ENCODE results near the gene MPPED1.

MPPED1 gene

GRCh38 chr22:43449831-43450225 lies 38.0 kb downstream of the MPPED1 start:
- DNase-seq (ENCODE audit: insufficient read length, low spot score) (no peak), FAIRE-seq (no peak)
- TF ChIP-seq POU2F2 (IDR thresholded peaks at IDR 0.05; ENCODE audit: low read depth, low read length) (no peak), TAF1 (IDR thresholded peaks at IDR 0.05; ENCODE audit: low read depth, low read length) (no peak), PAX5 (IDR thresholded peaks at IDR 0.05; ENCODE audit: insufficient read depth, low read length, severe bottlenecking) (no peak), POLR2A (IDR thresholded peaks at IDR 0.05; ENCODE audit: low read depth, low read length) (no peak), POLR2AphosphoS5 (IDR thresholded peaks at IDR 0.05; ENCODE audit: low read depth, low read length) (no peak), SPI1 (IDR thresholded peaks at IDR 0.05; ENCODE audit: low read depth, low read length) (no peak)

DNA sequence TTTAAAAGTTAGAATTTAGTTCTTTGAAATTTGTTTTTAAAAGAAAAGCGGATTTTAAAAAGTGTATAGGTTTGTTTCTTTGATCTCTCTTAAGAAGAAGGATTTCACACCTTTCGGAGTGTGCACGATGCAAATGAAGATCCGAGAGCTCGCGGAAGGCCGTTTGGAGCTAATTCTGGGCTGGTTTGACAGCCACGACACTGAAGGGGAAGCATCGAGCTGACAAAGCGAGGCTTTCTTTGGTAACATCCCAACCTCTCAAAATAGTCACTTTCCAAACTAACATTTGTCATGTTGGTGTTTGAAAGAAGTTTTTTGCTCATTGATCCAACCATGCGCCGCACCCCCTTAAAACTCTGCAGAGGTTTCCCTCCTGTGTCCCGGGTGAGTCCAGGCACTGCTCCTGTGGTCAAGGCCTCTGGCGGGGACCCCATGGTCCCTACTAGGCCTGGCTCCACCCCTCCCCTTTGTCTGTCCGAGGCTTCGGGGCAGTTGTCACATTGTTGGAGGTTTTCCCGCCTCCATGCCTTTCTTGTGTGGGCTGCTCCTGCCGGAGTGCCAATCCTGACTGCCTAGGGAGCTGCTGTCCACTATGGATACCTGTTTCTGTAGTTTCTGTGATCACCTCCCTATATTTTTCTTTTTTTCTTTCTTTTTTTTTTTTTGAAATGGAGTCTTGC lies 39.7 kb downstream of the MPPED1 start:
- no peak for TF ChIP-seq TAF1 (IDR thresholded peaks at IDR 0.05; ENCODE audit: low read depth, low read length)
- TF ChIP-seq SPI1 (IDR thresholded peaks at IDR 0.05; ENCODE audit: low read depth, low read length): no peak
- TF ChIP-seq POLR2AphosphoS5 (IDR thresholded peaks at IDR 0.05; ENCODE audit: low read depth, low read length): no peak
- TF ChIP-seq PAX5 (IDR thresholded peaks at IDR 0.05; ENCODE audit: insufficient read depth, low read length, severe bottlenecking): no peak
- no peak for TF ChIP-seq POLR2A (IDR thresholded peaks at IDR 0.05; ENCODE audit: low read depth, low read length)
- no peak for TF ChIP-seq POU2F2 (IDR thresholded peaks at IDR 0.05; ENCODE audit: low read depth, low read length)
- no peak for FAIRE-seq
- DNase-seq (ENCODE audit: insufficient read length, low spot score): no peak

DNA sequence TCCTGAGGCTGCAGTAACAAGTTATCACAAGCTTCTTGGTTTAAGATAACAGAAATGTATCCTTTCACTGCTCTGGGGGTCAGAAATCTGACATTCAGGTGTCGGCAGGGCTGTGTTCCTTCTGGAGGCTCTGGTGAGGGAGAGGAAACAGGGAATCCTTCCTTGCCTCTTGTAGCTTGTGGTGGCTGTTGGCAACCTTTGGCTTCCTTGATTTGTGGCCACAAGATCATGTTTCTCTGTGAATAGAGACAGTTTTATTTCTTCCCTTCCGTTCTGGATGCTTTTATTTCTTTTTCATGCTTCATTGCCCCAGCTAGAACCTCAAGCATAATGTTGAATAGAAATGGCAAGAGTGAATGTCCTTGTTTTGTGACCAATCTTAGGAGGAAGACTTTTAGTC lies 44.0 kb downstream of the MPPED1 start:
- no peak for TF ChIP-seq POLR2A (IDR thresholded peaks at IDR 0.05; ENCODE audit: low read depth, low read length)
- TF ChIP-seq PAX5 (IDR thresholded peaks at IDR 0.05; ENCODE audit: insufficient read depth, low read length, severe bottlenecking): no peak
- TF ChIP-seq SPI1 (IDR thresholded peaks at IDR 0.05; ENCODE audit: low read depth, low read length): no peak
- no peak for TF ChIP-seq POLR2AphosphoS5 (IDR thresholded peaks at IDR 0.05; ENCODE audit: low read depth, low read length)
- TF ChIP-seq POU2F2 (IDR thresholded peaks at IDR 0.05; ENCODE audit: low read depth, low read length): no peak
- no peak for TF ChIP-seq TAF1 (IDR thresholded peaks at IDR 0.05; ENCODE audit: low read depth, low read length)
- DNase-seq (ENCODE audit: insufficient read length, low spot score) (no peak), FAIRE-seq (no peak)

DNA sequence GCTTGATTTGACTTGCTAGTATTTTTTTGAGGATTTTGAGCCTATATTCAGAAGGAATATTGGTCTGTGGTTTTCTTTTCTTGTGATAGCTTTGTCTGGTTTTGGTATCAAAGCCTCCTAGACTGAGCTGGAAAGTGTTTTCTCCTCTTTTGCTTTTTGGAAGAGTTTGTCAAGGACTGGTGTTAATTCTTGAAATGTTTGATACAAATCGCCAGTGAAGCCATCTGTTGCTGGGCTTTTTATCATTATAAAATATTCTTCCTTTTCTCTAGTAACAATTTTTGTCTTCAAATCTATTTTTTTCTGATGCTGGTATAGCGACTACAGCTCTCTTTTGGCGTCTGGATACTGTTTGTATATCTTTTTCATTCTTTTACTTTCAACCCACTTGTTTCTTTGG lies 45.2 kb downstream of the MPPED1 start:
- DNase-seq (ENCODE audit: insufficient read length, low spot score) (no peak), FAIRE-seq (no peak)
- TF ChIP-seq POLR2AphosphoS5 (IDR thresholded peaks at IDR 0.05; ENCODE audit: low read depth, low read length): no peak
- TF ChIP-seq PAX5 (IDR thresholded peaks at IDR 0.05; ENCODE audit: insufficient read depth, low read length, severe bottlenecking): no peak
- no peak for TF ChIP-seq SPI1 (IDR thresholded peaks at IDR 0.05; ENCODE audit: low read depth, low read length)
- no peak for TF ChIP-seq POU2F2 (IDR thresholded peaks at IDR 0.05; ENCODE audit: low read depth, low read length)
- TF ChIP-seq TAF1 (IDR thresholded peaks at IDR 0.05; ENCODE audit: low read depth, low read length): no peak
- TF ChIP-seq POLR2A (IDR thresholded peaks at IDR 0.05; ENCODE audit: low read depth, low read length): no peak

DNA sequence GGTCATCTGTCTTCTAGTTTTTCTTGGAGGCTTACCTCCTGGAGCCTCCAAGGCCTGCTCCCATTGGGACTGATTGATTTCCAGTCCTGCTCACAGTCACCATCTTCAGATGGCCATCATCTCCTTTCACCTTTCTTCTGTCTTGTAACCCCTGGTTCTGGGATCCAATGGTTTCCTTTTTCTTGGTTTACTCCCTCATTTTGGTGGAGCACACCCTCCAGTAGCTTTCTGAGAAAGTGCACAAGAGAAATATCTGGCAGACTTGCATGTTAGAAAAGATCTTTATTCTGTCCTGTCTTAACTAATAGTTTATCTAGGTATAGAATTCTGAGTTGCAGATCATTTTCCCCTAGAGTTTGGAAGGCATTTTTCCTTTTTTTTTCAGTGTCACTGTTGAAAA lies 50.9 kb downstream of the MPPED1 start:
- DNase-seq (ENCODE audit: insufficient read length, low spot score) (no peak), FAIRE-seq (no peak)
- TF ChIP-seq POU2F2 (IDR thresholded peaks at IDR 0.05; ENCODE audit: low read depth, low read length) (no peak), POLR2A (IDR thresholded peaks at IDR 0.05; ENCODE audit: low read depth, low read length) (no peak), PAX5 (IDR thresholded peaks at IDR 0.05; ENCODE audit: insufficient read depth, low read length, severe bottlenecking) (no peak), POLR2AphosphoS5 (IDR thresholded peaks at IDR 0.05; ENCODE audit: low read depth, low read length) (no peak), TAF1 (IDR thresholded peaks at IDR 0.05; ENCODE audit: low read depth, low read length) (no peak), SPI1 (IDR thresholded peaks at IDR 0.05; ENCODE audit: low read depth, low read length) (no peak)

GRCh38 chr22:43464809-43465208 lies 53.0 kb downstream of the MPPED1 start:
- DNase-seq (ENCODE audit: insufficient read length, low spot score) (no peak), FAIRE-seq (no peak)
- TF ChIP-seq SPI1 (IDR thresholded peaks at IDR 0.05; ENCODE audit: low read depth, low read length) (no peak), PAX5 (IDR thresholded peaks at IDR 0.05; ENCODE audit: insufficient read depth, low read length, severe bottlenecking) (no peak), POLR2A (IDR thresholded peaks at IDR 0.05; ENCODE audit: low read depth, low read length) (no peak), TAF1 (IDR thresholded peaks at IDR 0.05; ENCODE audit: low read depth, low read length) (no peak), POU2F2 (IDR thresholded peaks at IDR 0.05; ENCODE audit: low read depth, low read length) (no peak)

DNA sequence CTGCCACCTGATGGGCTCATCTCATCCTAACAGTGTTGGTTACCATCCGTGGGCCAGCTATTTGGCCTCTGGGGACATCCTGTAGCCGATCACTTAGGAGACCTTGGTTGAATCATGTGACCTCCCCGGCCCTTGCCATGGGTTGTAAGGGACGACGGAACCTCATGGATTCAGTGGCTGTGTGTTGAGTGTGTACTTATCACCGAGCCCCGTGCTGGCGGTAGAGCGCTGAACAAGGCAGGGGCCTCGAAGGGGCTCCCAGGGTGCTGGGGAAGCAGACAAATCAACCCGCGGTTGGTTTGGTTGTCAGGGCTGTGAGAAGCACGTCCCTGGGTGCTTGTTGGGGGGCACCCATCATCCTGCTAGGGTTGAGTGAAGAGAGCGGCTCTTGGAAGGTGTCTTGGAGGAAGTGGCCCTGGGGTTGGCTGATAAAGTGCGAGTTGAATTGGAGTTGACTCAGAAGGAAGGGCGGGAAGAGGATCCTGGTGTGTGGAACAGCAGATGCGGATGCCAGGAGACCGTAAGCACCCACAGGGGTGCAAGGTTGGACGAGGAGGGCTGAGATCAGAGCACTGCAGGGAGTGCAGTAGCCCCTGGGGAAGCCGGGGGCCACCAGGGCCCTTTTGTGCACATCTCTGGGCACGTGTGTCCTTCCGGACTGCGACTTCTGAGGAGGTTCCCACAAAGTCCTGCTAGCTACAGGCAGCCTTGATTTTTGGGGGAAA lies 53.6 kb downstream of the MPPED1 start:
- no peak for DNase-seq (ENCODE audit: insufficient read length, low spot score)
- TF ChIP-seq TAF1 (IDR thresholded peaks at IDR 0.05; ENCODE audit: low read depth, low read length): no peak
- TF ChIP-seq SPI1 (IDR thresholded peaks at IDR 0.05; ENCODE audit: low read depth, low read length): no peak
- no peak for TF ChIP-seq POLR2A (IDR thresholded peaks at IDR 0.05; ENCODE audit: low read depth, low read length)
- TF ChIP-seq POLR2AphosphoS5 (IDR thresholded peaks at IDR 0.05; ENCODE audit: low read depth, low read length): no peak
- no peak for TF ChIP-seq POU2F2 (IDR thresholded peaks at IDR 0.05; ENCODE audit: low read depth, low read length)
- no peak for TF ChIP-seq PAX5 (IDR thresholded peaks at IDR 0.05; ENCODE audit: insufficient read depth, low read length, severe bottlenecking)
- no peak for FAIRE-seq

- TF ChIP-seq POLR2A (IDR thresholded peaks at IDR 0.05; ENCODE audit: low read depth, low read length) (no peak), PAX5 (IDR thresholded peaks at IDR 0.05; ENCODE audit: insufficient read depth, low read length, severe bottlenecking) (no peak), POLR2AphosphoS5 (IDR thresholded peaks at IDR 0.05; ENCODE audit: low read depth, low read length) (no peak)
- DNase-seq (ENCODE audit: insufficient read length, low spot score) (no peak), FAIRE-seq (no peak)
These were observed 54.9 kb downstream of the MPPED1 start for GRCh38 chr22:43466710-43467109.

DNA sequence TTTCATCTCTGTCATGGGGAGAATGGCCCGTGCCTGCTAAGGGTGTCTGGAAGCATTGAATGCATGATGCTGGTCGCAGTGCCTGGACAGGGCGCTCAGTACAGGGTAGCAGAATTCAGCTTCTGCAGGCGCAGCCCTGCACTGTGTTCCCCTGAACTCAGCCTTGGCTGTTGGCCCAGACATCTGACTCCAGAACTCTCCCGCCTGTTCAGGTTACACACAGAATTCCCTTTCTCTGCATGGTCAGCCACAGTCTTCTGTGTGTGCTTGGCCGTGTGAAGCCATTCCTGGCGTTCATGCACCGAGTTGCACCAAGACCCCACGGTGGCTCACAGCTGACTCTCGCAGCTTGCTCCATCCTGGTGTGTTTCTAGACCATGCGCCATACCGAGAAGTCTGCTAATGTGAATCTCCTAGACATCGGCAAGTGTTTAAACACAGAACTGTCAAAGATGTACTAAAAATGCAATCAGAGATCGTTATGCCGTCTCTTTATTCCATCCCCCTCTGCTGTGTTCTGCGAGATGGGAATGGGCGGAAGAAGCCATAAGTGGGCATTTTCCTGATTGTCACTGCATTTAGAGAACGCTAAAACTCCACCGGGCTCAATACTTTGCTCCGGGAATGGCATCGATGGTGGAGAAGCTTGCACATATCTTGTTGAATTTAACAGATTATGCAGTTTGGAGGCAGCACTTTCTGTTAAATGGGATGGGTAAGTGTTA lies 55.6 kb downstream of the MPPED1 start:
- DNase-seq (ENCODE audit: insufficient read length, low spot score) (no peak), FAIRE-seq (no peak)

More for the DNA sequence above, 55.6 kb downstream of the MPPED1 start:
- TF ChIP-seq PAX5 (IDR thresholded peaks at IDR 0.05; ENCODE audit: insufficient read depth, low read length, severe bottlenecking) (no peak), TAF1 (IDR thresholded peaks at IDR 0.05; ENCODE audit: low read depth, low read length) (no peak), POLR2A (IDR thresholded peaks at IDR 0.05; ENCODE audit: low read depth, low read length) (no peak), SPI1 (IDR thresholded peaks at IDR 0.05; ENCODE audit: low read depth, low read length) (no peak)

Measured in GM12891 (cell line).